Measurements from ENCODE around the gene STX11.

STX11 gene

DNA sequence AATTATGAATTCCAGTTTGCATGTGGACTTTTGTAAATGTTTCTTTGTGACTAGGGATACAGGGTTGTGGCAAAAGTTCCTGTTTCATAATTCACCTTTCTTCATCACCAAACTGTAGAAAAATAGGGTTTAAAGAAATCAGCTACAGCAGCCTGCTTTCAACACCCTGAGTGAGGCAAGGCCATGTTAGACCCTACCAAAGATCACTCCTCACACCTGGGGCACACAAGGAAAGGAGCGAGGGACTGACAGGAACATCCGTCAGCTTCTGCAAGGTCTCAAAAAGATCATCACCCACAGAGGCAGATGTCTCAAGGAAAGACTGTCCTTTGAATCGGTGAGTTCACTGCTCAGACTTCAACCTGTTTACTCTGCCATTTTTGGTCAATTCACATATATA, 10.5 kb upstream of the STX11 start:
- H3K4me3 ChIP-seq (ENCODE audit: low read depth, low read length): no peak overlapping the region
- no peak for DNase-seq (ENCODE audit: low read depth)
- TF ChIP-seq CTCF (IDR thresholded peaks at IDR 0.05; ENCODE audit: control insufficient read depth, extremely low read depth, insufficient read depth): no peak

DNA sequence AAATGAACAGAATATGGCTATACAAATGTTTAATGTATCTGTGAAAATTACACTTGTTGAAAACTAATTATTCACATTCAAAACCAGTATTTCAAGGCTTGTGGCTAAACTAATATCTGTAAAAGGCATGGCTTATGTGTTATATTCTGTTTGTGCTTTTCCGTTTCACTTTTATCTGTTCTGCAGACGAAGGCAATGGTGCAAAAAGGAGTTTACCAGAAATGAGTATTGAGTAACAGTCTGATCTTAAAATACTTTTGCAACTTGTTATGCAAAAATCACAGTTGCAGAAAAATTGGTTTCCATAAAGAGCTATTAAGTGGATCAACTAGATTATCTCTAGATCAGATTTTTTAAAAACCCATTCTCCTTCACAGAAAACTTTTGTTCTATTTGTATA, 9.4 kb upstream of the STX11 start:
- no peak for TF ChIP-seq CTCF (IDR thresholded peaks at IDR 0.05; ENCODE audit: control insufficient read depth, extremely low read depth, insufficient read depth)
- DNase-seq (ENCODE audit: low read depth): no peak

GRCh38 chr6:144141470-144141869, 8.8 kb upstream of the STX11 start:
- no peak for TF ChIP-seq CTCF (IDR thresholded peaks at IDR 0.05; ENCODE audit: control insufficient read depth, extremely low read depth, insufficient read depth)
- H3K4me3 ChIP-seq (ENCODE audit: low read depth, low read length): no peak overlapping the region
- DNase-seq (ENCODE audit: low read depth): no peak

More for the DNA sequence above, 9.4 kb upstream of the STX11 start:
- no peak overlapping the region for H3K4me3 ChIP-seq (ENCODE audit: low read depth, low read length)

- DNase-seq (ENCODE audit: low read depth): no peak
- no peak overlapping the region for H3K4me3 ChIP-seq (ENCODE audit: low read depth, low read length)
- no peak for TF ChIP-seq CTCF (IDR thresholded peaks at IDR 0.05; ENCODE audit: control insufficient read depth, extremely low read depth, insufficient read depth)
Observed at GRCh38 chr6:144143106-144143505, 7.2 kb upstream of the STX11 start.

DNA sequence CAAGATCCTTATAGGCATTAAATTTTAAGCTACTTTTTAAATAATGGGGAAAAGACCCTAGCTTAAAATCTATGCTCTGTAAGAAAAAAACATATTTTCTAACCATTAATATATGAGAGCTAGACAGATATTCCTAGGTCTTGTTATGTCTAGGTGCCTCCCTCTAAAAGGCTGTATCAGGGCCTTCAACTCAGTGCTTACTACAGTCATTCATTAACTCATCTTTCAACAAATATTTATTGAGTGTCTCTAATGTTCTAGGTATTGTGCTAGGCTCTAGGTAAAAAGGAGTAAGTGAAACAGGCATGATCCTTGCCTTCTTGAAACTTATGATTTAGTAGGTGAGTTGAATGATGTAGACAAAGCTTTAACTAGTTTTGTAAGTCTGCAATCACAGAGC, 6.4 kb upstream of the STX11 start:
- no peak for TF ChIP-seq CTCF (IDR thresholded peaks at IDR 0.05; ENCODE audit: control insufficient read depth, extremely low read depth, insufficient read depth)
- DNase-seq (ENCODE audit: low read depth): no peak
- no peak overlapping the region for H3K4me3 ChIP-seq (ENCODE audit: low read depth, low read length)

GRCh38 chr6:144144996-144145395, 5.3 kb upstream of the STX11 start:
- TF ChIP-seq CTCF (IDR thresholded peaks at IDR 0.05; ENCODE audit: control insufficient read depth, extremely low read depth, insufficient read depth): no peak
- no peak overlapping the region for H3K4me3 ChIP-seq (ENCODE audit: low read depth, low read length)
- DNase-seq (ENCODE audit: low read depth): no peak

- no peak overlapping the region for H3K4me3 ChIP-seq (ENCODE audit: low read depth, low read length)
- DNase-seq (ENCODE audit: low read depth): no peak
- no peak for TF ChIP-seq CTCF (IDR thresholded peaks at IDR 0.05; ENCODE audit: control insufficient read depth, extremely low read depth, insufficient read depth)
Observed at GRCh38 chr6:144145541-144145940, 4.8 kb upstream of the STX11 start.

All from LNCaP clone FGC (cell line).